Hepatocyte (in vitro differentiated cells): ENCODE results near the gene LAMA1.

Experiments used
- EZH2 ChIP-seq: fragments of 200-600 bp; sonication (generic); IDR thresholded peaks from 2 replicates; pipeline ENCODE4 v1.6.1; 2016; ENCODE audit warnings: antibody characterized with exemption, mild to moderate bottlenecking, borderline replicate concordance
- TF ChIP-seq, protein P1 (sequence below): fragments of 200-600 bp; sonication (generic); IDR thresholded peaks from 2 replicates; pipeline ENCODE4 v1.5.1; 2016; ENCODE audit warnings: antibody characterized with exemption, mild to moderate bottlenecking; ENCODE audit not compliant: poor library complexity

- TF ChIP-seq, protein P1, sequence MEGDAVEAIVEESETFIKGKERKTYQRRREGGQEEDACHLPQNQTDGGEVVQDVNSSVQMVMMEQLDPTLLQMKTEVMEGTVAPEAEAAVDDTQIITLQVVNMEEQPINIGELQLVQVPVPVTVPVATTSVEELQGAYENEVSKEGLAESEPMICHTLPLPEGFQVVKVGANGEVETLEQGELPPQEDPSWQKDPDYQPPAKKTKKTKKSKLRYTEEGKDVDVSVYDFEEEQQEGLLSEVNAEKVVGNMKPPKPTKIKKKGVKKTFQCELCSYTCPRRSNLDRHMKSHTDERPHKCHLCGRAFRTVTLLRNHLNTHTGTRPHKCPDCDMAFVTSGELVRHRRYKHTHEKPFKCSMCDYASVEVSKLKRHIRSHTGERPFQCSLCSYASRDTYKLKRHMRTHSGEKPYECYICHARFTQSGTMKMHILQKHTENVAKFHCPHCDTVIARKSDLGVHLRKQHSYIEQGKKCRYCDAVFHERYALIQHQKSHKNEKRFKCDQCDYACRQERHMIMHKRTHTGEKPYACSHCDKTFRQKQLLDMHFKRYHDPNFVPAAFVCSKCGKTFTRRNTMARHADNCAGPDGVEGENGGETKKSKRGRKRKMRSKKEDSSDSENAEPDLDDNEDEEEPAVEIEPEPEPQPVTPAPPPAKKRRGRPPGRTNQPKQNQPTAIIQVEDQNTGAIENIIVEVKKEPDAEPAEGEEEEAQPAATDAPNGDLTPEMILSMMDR, result no peak
- no peak for TF ChIP-seq EZH2
These were observed 34.8 kb upstream of the LAMA1 start for GRCh38 chr18:7152440-7152839.
